ENCODE data around the gene XPO6. TPM values are rescaled to one million over a fixed set of nuclear protein-coding genes. Genes with fewer than 3 reads are reported as not detected.

XPO6 gene
- polyA plus RNA-seq, 1 donor from 2014 or later = 104 TPM

GRCh38 chr16:28081391-28081968 is 130.3 kb downstream of the XPO6 start:
- Histone ChIP-seq H3K4me2 (ENCODE audit: low read length) (no peak overlapping the region), H4K20me1 (ENCODE audit: insufficient read depth) (no peaks in the 10 kb centered on the region), H3K9me2 (ENCODE audit: insufficient read depth, low read length) (no peaks in the 10 kb centered on the region), H3K9me3 (ENCODE audit: low read length) (no peaks in the 10 kb centered on the region), H2AFZ (ENCODE audit: low read depth, low read length) (no peak overlapping the region), H3K36me3 (ENCODE audit: insufficient read depth, low read length) (no peaks in the 10 kb centered on the region), H3K27me3 (ENCODE audit: insufficient read depth, low read depth, low read length) (no peaks in the 10 kb centered on the region), H3F3A (ENCODE audit: insufficient read depth, low read length, poor library complexity, severe bottlenecking) (no peaks in the 10 kb centered on the region), H3K79me2 (replicated peaks; ENCODE audit: insufficient read depth, low read length) (no peaks in the 10 kb centered on the region), H3K9ac (ENCODE audit: low read length) (no peak overlapping the region), H3K27ac (ENCODE audit: low read length) (no peak overlapping the region), H3K4me3 (ENCODE audit: low read length) (no peak overlapping the region)
- no peak for TF ChIP-seq EZH2 (IDR thresholded peaks at IDR 0.05; ENCODE audit: borderline replicate concordance, insufficient read depth, low read length, poor library complexity, severe bottlenecking)
- no peak for TF ChIP-seq POLR2AphosphoS5 (IDR thresholded peaks at IDR 0.05)
- no peak for TF ChIP-seq SMC3 (conservative IDR thresholded peaks at IDR 0.05; ENCODE audit: poor library complexity)
- no peak for TF ChIP-seq TAF1 (IDR thresholded peaks at IDR 0.05; ENCODE audit: low read depth)
- TF ChIP-seq CTCF (IDR thresholded peaks at IDR 0.05; ENCODE audit: poor library complexity, severe bottlenecking) = no peak
- TF ChIP-seq, protein P1, sequence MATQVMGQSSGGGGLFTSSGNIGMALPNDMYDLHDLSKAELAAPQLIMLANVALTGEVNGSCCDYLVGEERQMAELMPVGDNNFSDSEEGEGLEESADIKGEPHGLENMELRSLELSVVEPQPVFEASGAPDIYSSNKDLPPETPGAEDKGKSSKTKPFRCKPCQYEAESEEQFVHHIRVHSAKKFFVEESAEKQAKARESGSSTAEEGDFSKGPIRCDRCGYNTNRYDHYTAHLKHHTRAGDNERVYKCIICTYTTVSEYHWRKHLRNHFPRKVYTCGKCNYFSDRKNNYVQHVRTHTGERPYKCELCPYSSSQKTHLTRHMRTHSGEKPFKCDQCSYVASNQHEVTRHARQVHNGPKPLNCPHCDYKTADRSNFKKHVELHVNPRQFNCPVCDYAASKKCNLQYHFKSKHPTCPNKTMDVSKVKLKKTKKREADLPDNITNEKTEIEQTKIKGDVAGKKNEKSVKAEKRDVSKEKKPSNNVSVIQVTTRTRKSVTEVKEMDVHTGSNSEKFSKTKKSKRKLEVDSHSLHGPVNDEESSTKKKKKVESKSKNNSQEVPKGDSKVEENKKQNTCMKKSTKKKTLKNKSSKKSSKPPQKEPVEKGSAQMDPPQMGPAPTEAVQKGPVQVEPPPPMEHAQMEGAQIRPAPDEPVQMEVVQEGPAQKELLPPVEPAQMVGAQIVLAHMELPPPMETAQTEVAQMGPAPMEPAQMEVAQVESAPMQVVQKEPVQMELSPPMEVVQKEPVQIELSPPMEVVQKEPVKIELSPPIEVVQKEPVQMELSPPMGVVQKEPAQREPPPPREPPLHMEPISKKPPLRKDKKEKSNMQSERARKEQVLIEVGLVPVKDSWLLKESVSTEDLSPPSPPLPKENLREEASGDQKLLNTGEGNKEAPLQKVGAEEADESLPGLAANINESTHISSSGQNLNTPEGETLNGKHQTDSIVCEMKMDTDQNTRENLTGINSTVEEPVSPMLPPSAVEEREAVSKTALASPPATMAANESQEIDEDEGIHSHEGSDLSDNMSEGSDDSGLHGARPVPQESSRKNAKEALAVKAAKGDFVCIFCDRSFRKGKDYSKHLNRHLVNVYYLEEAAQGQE (IDR thresholded peaks at IDR 0.05; ENCODE audit: borderline replicate concordance) = no peak
- no peak for TF ChIP-seq EP300 (conservative IDR thresholded peaks at IDR 0.05; ENCODE audit: poor library complexity, severe bottlenecking)
- no peak for TF ChIP-seq MXI1 (conservative IDR thresholded peaks at IDR 0.05; ENCODE audit: poor library complexity, severe bottlenecking)

GRCh38 chr16:28078261-28078660 is 133.5 kb downstream of the XPO6 start:
- H3K79me2 ChIP-seq (replicated peaks; ENCODE audit: insufficient read depth, low read length) = no peaks in the 10 kb centered on the region
- no peaks in the 10 kb centered on the region for H3K9me3 ChIP-seq (ENCODE audit: low read length)
- no peaks in the 10 kb centered on the region for H3K27me3 ChIP-seq (ENCODE audit: insufficient read depth, low read depth, low read length)
- H3K9ac ChIP-seq (ENCODE audit: low read length) = no peak overlapping the region
- H3F3A ChIP-seq (ENCODE audit: insufficient read depth, low read length, poor library complexity, severe bottlenecking) = no peaks in the 10 kb centered on the region
- H4K20me1 ChIP-seq (ENCODE audit: insufficient read depth) = no peaks in the 10 kb centered on the region
- no peaks in the 10 kb centered on the region for H3K36me3 ChIP-seq (ENCODE audit: insufficient read depth, low read length)
- TF ChIP-seq RAD21 (conservative IDR thresholded peaks at IDR 0.05) (no peak), EP300 (conservative IDR thresholded peaks at IDR 0.05; ENCODE audit: poor library complexity, severe bottlenecking) (no peak), CTCF (IDR thresholded peaks at IDR 0.05; ENCODE audit: poor library complexity, severe bottlenecking) (no peak), SMC3 (conservative IDR thresholded peaks at IDR 0.05; ENCODE audit: poor library complexity) (no peak), POLR2AphosphoS5 (IDR thresholded peaks at IDR 0.05) (no peak), MXI1 (conservative IDR thresholded peaks at IDR 0.05; ENCODE audit: poor library complexity, severe bottlenecking) (no peak), TAF1 (IDR thresholded peaks at IDR 0.05; ENCODE audit: low read depth) (no peak), EZH2 (IDR thresholded peaks at IDR 0.05; ENCODE audit: borderline replicate concordance, insufficient read depth, low read length, poor library complexity, severe bottlenecking) (no peak)
- TF ChIP-seq, protein P1 (IDR thresholded peaks at IDR 0.05; ENCODE audit: borderline replicate concordance) = no peak
- no peak overlapping the region for H2AFZ ChIP-seq (ENCODE audit: low read depth, low read length)
- H3K4me3 ChIP-seq (ENCODE audit: low read length) = no peak overlapping the region
- H3K9me2 ChIP-seq (ENCODE audit: insufficient read depth, low read length) = no peaks in the 10 kb centered on the region
- no peak overlapping the region for H3K4me2 ChIP-seq (ENCODE audit: low read length)
- no peak overlapping the region for H3K27ac ChIP-seq (ENCODE audit: low read length)
